HG03175 (cell line): ENCODE measurements around the gene CTNND2.

Experiments
- ATAC-seq: cut with Tn5 transposase; IDR thresholded peaks from one replicate; pipeline ENCODE4 v1.9.1; 2021; ENCODE audit warnings: mild to moderate bottlenecking, moderate library complexity; ENCODE audit not compliant: unreplicated experiment

Gene CTNND2

DNA sequence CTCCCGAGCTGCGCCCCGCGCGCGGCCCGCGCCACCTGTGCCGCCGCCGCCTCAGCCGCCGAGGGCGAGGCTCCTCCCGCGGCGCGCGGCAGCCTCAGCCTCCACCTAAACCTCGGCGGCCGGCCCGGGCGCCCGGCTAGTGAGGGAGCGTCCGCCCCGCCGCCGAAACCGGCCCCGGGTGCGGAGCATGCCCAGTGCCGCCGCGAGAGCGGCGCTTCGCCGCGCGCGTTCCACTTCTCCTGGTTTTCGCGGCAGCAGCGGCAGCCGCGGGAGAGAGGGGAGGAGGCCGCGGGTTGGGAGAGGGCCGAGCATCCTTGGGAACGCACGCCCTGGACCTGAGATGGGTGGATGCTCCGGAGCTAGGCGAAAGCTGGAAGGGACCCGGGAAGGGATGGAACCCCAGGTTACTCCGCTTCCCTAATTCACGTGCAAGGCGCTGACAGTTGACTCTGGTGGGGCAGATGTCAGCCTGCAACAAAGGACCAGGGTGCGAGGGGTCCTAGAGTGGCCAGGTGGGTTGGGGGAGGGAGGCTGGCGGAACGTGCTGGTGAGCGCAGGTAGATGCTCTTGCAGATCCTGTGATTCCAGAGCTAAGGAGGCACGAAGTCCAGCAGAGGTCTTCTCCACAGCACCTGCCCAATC, at the start of gene CTNND2:
Gene CTNND2, minus strand, starts transcription at position 182 of the 642 bp plus-strand sequence. CDS start 593 bp downstream, outside the sequence.
- ATAC-seq = no peak

GRCh38 chr5:11946317-11946716, 42.1 kb upstream of the CTNND2 start:
- ATAC-seq = no peak

DNA sequence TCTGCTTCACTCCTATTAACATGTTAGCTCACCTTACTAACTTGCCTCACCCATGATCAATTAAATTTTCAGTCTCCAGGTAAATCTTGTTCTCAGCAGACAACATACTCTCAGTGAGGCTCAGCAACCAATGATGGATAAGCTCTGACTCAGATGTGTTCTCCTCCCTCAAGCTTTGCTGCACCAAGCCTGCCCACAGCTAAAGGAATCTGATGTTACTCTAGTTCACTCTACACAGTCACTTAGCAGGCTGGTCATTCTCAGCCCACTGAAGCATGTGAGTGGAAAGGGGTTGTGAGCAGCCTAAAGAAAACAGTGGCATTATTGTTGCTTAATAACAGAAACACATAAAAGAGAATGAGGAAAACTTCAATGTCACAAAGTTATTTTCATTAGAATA, 37.3 kb upstream of the CTNND2 start:
- no peak for ATAC-seq

GRCh38 chr5:11931638-11932037, 27.4 kb upstream of the CTNND2 start:
- no peak for ATAC-seq

- ATAC-seq = no peak
These were observed 24.7 kb upstream of the CTNND2 start for GRCh38 chr5:11928909-11929308.

GRCh38 chr5:11925701-11926100, 21.5 kb upstream of the CTNND2 start:
- no peak for ATAC-seq

- no peak for ATAC-seq
These were observed 18.1 kb upstream of the CTNND2 start for GRCh38 chr5:11922394-11922793.

- ATAC-seq = no peak
These were observed 14.3 kb upstream of the CTNND2 start for GRCh38 chr5:11918463-11919045.

DNA sequence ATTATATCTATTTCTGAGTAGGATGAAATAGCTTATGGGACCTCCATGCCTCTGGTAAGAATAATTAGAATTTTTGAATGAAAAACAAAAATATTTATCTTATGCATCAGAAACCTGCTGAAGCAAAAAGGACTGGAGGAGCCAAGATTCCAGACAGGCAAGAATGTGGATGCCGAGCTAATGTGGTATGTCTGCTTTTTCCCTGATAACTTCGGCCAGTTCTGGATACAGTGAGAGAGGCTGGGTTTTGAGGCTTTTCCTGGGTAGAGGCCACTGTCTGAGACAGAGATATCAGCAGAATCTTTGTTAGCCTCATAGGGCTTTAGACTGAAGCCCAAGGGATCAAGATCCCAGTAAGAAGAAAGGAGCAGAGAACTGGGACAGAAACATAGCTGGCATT, 5.2 kb upstream of the CTNND2 start:
- ATAC-seq = no peak

DNA sequence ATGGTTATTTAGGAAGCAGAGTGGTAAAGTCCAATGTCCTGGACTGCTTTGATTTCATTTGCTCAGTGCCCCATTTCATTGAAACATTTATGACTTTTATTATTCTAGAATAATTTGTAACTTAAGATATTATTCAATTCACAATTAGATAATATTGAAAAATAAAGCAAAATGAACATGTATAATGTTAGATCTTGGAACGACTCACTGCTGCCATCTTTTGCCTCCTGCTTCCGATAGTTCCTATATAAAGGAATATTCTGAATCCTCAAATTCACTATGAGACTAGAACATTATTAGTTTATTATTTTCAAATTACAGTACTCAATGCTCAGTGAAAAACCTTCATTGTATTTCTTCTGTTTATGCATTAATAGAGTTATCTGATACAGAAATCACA, 2.3 kb upstream of the CTNND2 start:
- no peak for ATAC-seq

GRCh38 chr5:11905206-11905605, 960 bp upstream of the CTNND2 start:
- ATAC-seq = no peak

DNA sequence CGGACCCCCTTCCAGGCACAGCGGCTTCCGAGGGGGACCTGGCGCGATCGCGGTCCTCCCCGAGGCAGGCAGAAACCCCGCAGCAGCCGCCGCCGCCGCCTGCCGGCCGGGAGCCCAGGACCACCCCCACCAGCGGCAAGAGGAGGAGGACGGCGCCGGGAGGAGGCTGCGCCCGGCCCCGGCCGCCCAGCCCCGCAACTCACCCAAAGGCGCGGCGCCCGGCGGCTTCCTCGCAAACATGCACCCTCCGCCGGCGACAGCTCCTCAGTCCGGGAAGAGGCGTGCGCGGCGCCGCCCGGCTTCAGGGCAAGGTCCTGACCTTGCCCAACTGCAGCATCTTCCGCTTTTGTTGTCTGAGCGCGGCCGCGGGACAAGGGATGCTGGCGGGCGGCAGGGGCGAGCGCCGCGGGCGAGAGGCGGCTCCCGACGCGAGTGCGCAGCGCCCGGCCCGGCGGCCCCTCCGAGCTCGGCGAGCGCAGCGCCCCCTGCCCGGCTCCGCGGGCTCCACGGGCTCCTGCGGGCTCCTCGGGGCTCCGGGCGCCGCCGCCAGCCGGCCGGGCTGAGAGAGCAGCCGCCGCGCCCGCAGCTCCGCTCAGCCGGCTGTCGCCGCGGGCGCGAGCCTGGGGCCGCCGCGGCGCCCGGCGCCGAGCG, 507 bp downstream of the CTNND2 start:
- ATAC-seq = no peak

DNA sequence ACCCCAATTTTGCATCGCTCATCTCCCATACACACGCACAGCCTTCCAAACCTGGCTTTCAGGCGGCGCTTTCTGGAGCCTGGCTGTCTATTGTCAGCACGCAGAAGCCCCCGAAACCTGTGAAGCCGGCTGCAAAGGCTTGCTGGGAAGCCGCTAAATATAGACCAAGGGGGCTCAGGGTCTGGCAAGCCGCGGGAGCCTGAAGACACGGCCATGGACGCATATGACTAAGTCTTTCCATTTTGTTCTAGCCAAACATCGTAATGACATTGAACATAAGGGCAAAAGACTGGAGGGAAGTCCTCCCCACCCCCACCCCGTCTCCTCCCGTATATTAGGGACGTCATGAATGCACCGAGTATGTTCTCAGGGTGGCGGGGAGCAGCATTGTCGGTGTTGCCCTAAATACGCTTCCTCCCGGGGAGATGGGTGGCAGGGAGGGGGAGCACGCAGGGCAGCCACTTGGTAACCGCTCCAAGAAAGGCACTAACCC, 1.1 kb downstream of the CTNND2 start:
- no peak for ATAC-seq

- no peak for ATAC-seq
These were observed 2.0 kb downstream of the CTNND2 start for GRCh38 chr5:11902201-11902619.

- no peak for ATAC-seq
These were observed 5.5 kb downstream of the CTNND2 start for GRCh38 chr5:11898787-11899186.

DNA sequence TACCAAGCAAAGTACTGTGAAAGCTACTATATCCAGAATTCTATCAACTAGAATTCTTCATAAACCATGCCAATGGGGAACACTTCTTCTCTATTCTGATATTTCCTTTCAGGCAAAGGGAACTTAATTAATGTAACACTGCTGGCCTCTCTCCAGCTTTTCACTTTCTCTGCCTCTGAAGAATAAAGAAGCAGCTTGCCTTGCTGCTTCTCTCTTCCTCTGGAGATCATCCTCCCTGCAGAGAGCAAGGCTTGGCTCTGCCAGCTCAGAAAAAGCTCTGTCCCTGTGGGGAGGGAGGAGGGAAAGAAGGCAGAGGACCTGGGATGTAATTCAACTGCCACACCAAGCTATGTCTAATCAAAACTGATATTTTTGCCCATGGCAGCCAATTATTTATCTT, 6.5 kb downstream of the CTNND2 start:
- no peak for ATAC-seq

GRCh38 chr5:11894992-11895391, 9.3 kb downstream of the CTNND2 start:
- no peak for ATAC-seq

GRCh38 chr5:11892832-11893231, 11.4 kb downstream of the CTNND2 start:
- ATAC-seq = no peak

DNA sequence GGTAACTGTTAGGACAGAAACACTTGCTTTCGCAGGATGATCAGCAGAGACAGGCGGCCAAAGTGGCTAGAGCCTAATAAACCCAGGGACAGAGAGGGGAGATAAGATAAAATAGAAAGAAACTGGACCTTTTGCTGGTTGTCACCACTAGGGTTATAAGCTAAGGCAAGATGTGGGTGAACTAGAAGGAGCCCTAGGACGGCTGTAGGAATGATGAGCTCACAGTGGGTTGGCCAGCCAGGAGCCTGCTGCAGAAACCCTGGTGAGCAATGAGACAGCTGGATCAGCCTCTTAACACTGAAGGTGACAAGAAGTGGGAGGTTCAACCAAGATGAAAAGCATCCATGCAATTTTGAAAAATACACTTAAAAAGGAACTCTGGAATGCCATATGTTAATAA, 13.5 kb downstream of the CTNND2 start:
- no peak for ATAC-seq

DNA sequence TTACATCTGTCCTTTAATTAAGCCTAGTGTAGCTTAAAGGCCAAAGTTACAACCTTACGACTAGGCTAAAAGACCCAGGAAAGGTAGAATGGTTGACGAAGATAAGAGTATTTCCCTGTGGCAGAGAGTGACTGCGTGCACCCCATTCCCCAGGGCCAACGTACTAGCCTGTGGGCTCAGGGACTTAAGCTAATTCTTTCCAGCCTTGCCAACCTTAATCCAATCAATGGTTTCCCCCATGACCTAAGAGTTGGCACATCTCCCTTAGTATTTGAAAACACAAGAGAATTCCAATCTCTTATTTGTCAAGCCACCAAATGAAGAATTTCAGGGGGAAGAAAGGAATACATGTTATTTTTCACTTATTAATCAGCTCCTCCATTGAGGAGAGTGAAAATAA, 16.0 kb downstream of the CTNND2 start:
- ATAC-seq = no peak

GRCh38 chr5:11878814-11879213, 25.4 kb downstream of the CTNND2 start:
- no peak for ATAC-seq

- ATAC-seq = no peak
These were observed 30.7 kb downstream of the CTNND2 start for GRCh38 chr5:11873587-11873986.
